IPS-NIHi7 (cell line): Measurements from ENCODE around the gene NTRK2.

Experiments
- DNase-seq: peaks from one replicate; pipeline ENCODE4 v3.0.0; 2012; ENCODE audit warnings: mixed read lengths; ENCODE audit errors: extremely low spot score

Gene NTRK2

DNA sequence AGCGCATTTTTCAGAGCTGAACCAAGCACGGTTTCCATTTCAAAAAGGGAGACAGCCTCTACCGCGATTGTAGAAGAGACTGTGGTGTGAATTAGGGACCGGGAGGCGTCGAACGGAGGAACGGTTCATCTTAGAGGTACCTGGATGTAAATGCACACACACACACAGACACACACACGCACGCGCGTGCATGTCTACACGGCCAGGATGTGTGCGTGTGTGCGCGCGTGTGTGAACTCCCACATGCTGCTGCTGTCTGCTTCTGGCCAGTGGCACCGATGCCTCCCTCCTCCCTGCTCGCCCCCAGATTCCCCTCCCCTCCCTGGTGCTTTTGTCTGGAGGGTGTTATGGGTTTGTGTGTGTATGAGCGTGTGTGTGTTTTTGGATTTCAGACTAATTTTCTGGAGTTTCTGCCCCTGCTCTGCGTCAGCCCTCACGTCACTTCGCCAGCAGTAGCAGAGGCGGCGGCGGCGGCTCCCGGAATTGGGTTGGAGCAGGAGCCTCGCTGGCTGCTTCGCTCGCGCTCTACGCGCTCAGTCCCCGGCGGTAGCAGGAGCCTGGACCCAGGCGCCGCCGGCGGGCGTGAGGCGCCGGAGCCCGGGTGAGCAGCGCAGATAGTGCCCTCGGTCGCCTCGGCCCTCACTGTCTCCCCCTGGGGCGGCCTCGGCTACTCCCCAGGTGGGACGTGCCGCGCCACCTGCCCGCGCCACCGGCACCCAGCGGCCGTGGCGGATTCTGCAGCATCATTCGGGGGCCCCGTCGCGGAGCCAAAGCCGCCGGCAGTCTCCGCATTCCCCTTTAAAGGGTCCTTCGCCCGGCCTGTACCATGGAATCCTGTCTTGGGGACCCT is at the start of gene NTRK2:
NTRK2 (plus strand) TSS at position 442 of the 850 bp plus-strand sequence. CDS start 1,020 bp downstream, outside the sequence.
- DNase-seq = peak; percentile 38

DNA sequence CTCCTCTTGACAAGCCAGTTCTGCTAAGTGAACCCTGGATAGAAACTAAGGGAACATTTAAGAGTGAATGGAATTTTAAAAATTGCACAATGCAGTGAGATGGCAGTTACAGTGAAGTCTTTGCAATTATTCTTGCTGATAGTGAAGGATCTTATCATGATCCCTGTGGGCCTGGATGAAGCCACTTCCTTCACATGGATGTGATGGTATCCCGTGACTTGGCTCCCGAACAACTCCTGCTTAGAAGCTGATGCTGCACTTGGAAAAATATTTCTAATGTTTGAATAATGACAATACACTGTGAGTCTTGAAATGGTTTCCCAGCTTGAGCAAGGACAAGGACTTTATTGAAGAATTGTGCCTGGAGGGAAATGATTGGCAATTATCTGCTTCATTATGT is 49.2 kb upstream of the NTRK2 start:
- no peak for DNase-seq

DNA sequence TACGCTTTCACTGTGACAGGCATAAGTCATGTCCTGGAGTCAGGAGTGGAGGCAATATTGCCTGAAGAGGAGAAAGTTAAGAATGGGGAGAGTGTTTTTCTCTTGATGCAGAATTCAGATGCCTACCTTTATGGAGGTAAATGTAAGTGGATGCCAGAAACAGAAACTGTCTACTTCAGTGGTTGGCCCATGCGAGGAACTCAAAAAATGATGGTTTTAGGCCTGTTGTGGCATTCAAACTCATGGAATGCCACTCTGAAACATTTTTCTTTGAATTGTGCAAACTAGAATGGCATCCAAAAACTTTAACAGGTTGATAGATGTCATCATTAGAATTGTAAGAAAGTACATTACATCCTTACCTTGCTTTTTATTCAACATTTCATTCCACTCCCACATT is 47.7 kb upstream of the NTRK2 start:
- DNase-seq = no peak

DNA sequence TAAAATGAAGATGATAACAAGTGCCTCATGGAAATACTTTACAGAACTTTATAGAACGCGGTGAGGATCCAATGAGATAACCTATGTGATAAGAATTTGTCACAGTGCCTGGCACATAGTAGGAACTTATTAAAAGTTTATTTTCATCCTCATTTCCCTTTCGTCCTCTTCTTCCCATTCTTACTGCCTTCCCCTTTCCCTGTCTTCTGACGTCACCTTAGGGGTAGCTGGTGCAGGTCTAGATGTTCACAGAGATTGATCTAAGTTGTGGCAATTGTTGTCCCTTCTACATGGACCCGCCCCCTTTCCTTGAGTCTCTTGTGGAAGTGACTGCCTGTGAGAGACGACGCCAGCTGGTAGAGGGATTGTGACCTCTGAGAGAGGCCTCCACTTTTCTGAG is 46.5 kb upstream of the NTRK2 start:
- DNase-seq = no peak

DNA sequence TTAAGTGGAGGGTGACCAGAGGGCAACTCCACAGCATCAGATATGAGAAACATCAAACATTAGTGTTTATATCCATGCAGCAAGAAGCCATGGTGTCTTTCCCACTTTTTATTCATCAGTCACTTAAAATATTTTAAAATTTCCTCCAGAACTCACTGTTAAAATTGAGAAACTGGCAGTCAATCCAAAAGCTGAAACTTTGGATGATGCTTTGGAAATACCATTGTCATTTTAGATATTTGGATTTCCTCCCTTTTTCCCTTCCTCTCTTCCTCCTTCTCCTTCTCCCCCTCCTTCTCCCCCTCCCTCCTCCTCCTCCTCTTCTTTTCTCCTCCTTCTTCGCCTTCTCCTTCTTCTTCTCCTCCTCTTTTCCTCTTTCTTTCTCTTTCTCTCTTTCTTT is 33.1 kb upstream of the NTRK2 start:
- DNase-seq = no peak

DNA sequence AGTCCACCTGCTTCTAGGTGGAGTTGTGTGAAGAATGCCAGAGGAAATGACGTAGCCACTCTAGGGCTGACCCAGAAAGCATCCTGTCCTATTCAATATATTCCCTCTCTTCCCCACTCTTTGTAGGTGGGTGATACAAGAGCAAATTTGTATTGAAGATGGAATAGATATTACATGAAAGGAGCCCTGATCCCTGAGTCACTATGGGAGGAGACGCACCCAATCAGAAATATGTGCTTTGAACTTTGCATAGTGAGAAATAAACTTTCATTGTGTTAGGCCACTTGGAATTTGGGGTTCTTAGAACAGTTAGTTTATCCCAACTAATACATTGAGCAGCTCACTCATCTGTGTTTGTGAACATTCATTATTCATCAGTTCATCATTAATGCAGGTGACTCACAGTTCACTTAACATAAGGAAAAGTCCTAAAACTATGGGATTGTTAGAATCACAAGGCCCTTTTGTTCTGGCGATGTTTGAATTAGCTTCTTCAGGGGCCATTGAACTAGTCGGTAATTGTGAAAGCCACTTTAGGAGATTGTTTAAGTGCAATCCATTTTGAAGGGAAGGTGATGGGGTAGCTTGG is 26.9 kb upstream of the NTRK2 start:
- no peak for DNase-seq

DNA sequence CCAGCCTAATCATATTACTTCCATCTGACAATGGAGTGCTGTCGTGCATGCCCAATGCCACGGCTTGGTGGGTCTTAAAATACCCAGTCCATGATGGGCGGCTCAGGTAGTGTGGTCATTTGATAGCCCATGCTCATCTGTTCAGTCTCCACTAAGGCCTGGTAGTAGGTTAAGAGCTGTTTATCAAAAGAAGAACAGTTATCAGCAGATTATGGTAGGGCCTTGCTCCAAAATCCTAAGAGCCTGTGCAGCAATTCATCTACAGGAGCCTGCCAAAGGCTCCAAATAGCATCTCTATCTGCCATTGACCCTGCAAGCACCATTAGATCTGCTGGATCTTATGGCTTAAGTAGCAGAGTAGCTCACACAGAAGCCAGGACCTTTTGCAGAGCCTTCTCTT is 21.8 kb upstream of the NTRK2 start:
- DNase-seq = no peak

DNA sequence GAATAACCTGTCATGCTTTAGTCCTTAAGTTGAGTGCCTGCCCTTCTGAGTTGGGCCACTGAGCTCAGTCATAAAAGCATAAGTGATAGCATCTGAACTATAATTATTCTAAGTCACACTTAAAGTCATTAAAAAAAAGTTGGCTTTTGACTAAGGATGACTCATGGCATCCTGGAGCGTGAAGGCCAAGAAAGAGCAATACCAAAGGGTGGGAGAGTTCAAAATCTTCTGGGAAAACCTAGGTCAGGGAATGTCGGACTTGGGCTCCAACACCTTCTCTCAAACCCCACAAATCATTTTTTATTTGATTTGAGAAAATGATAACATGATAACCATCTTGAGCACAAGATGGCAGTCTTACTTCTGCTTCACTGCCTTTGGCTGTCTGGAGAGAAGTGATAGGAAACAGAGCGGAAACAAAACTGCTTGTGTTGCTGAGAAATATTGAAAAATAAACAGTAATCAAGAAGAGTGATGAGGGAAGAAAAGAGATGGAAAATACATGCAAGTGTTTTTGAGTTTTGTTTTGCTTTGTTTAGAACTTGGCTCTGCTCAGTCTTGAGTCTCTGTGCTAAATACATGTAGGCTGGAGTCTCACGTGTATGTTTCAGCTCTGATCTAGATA is 16.9 kb upstream of the NTRK2 start:
- no peak for DNase-seq

DNA sequence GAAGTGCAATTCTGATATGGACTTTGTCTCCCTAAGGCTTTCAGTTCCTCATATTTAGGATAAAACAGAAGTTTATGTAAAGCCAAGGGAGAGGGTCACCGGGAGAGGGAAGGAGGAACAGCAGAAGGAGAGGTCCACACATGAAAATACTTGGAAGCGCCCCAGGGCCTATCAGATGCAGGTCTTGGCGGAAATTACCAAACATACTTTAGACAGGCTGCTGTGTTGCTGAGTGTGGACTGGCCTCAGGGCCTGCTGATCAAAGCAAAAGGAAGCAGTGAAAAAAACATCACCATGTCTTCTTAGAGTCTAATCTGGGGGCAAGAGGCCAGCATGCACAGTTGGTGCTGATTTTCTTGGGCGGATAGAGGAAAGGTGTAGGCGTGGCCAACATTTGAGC is 14.1 kb upstream of the NTRK2 start:
- DNase-seq = no peak

DNA sequence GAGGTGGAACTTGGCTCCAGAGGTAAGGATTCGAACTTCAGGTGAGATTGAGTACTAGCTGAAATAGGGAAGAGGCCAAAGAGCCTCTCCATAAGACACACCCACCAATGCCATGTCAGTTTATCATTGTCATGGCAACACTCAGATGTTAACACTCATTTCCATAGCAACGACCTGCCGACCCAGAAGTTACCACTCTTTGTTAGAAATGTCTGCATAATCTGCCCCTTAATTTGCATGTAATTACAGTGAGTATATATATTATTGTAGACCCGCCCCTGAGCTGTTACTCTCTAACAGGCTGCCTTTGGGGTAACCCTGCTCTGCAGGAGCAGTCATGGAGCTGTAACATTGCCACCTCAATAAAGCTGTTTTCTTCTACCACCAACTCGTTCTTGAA is 10.2 kb upstream of the NTRK2 start:
- DNase-seq = no peak

DNA sequence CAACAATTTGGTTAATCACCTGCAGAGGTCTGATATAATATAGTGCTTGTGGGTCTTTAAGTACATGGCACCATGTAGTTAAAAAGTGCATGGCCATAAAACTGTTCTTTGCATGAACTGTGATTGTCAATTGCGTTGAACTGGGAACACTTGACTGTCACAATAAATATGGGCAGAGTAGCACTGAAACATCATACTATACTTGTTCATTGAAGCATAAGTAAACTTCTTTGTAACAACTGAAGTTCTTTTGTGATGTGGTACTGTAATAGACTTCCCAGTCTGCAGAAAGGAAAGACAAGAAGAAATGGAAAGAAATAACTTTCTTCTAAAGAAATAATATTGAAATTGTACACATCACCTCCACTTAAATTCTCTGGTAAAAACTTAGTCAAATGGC is 9.8 kb upstream of the NTRK2 start:
- no peak for DNase-seq

DNA sequence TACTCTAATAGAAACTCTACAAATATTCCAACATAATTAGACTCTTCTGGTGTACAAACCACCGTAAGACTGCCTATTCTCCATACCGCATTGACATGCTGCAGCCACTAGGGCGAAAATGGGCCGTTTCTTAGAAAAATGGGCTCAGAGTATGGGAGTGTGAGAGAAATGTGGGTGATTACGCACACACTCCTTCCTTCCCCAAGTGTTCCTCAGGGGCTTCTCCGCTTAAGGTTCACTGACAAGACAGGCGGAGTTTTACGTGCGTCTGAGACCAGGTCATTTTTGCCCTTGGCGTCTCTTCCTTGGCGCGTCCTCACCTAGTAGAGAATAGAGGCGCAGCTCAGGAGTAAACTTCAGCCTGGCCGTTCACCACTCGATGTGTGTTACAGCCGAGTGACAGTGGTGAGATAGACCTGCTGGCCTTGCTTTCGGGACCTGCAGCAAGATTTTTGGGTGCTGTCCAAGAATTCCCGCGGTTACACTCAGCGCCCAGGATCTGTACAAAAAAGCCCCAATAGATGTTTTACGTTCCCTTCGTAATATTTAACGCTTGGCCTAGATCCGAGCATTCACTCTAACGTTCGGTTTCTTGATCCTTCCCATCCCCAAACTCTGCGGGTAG is 1.8 kb upstream of the NTRK2 start:
- DNase-seq = peak; percentile 30

DNA sequence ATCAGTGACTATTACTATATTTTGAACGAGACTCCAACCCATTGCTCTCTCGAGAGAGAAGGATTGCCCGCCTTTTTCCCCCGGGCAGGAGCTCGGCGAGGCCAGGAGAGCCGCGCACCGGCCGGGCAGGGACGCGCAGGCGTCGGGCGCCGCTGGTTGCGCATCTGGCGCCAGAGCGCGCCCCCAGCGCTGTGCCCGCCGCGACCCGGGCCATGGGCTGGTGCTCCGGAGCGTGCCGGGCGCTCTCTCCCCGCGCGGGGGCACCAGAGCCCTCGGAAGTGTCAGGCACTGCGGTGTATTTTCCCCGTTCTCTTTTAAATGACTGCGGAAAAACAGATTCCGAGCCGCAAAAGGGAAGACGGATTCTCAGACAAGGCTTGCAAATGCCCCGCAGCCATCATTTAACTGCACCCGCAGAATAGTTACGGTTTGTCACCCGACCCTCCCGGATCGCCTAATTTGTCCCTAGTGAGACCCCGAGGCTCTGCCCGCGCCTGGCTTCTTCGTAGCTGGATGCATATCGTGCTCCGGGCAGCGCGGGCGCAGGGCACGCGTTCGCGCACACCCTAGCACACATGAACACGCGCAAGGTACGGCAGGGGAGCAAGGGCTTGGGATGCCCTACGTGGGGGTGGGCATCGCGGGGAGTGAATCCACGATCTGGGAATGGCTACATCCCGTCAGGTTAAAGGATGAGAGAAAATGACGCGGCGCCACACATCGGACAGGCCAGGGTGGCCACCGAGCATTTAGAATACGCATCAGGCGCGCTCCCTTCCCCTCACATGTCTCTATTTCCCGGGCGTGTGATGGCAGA is 1.1 kb upstream of the NTRK2 start:
- peak; percentile 87 for DNase-seq

DNA sequence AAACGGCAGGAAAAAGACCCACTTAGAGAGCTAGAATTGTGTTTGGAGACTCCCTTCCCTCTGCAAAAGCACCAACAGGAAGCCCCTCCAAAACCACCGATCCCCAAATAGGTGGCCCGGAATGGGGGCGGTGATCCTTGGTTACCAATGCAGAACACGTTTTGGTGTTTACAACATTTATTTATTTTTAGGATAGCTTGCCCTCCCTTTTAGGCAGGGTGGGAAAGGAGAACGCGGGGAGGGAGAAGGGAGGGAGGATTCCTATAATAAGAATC is 579 bp upstream of the NTRK2 start:
- no peak for DNase-seq

DNA sequence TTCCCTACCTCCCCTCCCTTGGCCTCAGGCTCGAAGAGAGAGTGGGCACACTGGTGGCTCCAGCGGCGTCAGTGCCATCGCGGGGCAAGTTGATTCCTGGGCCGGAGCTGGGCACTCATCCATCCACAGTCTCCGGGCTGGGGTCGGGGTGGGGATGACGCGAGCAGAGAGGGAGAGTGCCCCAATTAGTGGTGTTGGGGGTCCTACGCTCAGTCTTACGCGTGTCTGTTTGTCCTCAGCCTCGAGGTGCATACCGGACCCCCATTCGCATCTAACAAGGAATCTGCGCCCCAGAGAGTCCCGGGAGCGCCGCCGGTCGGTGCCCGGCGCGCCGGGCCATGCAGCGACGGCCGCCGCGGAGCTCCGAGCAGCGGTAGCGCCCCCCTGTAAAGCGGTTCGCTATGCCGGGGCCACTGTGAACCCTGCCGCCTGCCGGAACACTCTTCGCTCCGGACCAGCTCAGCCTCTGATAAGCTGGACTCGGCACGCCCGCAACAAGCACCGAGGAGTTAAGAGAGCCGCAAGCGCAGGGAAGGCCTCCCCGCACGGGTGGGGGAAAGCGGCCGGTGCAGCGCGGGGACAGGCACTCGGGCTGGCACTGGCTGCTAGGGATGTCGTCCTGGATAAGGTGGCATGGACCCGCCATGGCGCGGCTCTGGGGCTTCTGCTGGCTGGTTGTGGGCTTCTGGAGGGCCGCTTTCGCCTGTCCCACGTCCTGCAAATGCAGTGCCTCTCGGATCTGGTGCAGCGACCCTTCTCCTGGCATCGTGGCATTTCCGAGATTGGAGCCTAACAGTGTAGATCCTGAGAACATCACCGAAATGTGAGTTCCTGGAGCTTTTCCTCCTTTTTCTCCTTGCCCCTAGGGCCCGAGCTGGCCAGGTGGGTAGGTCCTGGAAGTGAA is 861 bp downstream of the NTRK2 start:
- DNase-seq = peak; percentile 57

DNA sequence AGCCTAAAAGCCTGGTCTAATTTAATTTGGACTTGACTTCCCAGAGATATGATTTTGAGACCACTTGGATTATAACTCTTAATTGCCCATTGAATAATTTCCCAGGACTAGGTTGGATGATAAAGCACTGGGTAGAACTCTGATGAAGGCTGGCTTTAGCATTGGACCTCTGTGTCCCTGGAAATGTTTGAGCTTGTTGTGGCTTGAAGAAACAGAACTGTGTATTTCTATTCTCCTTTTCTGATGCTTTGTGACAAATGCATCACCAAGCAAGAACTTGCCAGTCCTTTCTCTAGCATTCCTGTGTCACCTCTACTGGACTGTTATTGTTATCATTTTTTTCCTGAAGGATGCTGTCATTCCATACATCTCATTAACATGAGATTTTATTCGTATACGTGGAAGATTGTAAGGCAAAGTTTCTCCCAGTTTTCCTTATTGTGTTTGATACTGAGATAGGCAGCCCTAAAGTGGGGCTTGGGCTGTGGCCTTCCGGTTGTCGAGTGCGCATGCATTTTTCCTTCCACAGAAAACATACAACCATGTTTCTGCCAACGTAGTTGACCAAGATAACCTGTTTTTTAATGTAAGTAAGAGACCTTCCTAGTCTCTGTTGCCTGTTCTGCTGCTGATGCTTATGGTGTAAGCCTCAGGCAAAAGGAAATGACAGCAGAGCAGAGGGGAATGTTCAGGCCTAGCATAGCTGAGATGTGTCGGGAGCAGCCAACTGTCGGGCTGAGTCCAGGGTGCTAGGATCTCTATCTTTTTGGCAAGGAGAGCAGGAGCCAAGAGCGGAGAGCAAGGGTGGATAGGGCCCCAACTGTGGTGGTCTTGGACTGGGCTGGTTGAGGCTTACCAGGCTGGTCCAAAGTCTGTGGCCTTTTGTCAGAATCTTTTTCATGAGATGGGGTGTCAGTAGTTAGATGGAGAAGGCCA is 2.3 kb downstream of the NTRK2 start:
- DNase-seq = no peak

DNA sequence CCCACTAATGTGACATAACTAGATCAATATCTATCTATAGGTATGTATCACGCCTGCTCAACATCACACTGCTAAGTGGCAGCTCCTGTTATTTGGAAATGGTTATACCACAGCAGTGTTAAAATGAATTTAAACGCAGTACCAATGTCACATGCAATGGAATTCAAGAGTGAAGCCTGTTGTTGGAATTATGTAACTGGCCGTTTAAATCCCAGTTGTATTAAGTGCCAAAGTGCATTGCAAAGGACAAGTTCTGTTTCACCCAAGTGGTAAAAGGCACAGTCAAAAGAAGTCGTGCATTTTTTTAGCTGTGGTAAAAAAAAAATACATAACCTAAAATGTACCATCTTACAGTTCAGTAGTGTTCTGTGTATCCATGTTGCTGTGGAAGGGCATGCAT is 4.3 kb downstream of the NTRK2 start:
- no peak for DNase-seq

DNA sequence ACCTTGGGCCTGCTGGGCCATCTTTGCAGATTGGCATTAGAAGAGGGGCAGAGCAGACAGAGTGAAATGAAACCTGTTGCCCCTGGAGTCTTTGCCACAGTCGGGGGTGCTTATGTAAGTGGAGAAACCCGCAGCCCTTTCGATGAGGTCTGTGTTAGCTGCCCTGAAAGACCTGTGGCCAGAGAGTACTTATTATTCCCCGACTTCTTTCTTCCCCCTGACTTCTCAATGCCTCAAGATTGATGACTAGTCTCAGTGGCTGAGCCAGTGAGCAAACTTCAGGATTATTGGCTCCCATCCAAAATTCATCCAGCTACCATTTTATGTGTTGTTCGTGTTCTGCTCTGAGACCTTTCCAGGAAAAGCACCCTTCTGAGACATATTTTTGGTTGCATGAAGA is 7.6 kb downstream of the NTRK2 start:
- DNase-seq = no peak

DNA sequence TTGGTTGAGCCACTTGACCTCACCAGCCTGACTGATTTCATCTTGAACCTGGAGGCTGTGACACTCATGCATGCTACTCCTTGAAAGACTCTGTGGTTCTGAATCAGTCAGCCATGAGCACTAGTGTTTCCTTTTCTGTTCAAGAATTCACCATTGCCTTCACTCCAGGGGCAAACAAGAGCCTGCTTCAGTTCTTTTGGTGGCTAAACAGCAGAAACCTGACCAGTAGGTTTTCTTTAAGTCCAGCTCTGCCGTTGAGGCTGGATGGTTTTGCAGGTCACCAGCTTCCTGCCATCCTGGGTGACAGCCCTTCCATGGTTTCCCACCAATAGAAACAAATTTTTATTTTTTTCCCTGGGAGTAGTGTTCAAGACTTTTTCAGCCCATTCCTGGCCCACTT is 10.0 kb downstream of the NTRK2 start:
- DNase-seq = no peak
